ENCODE measurements around the gene PRDX4. TPM values are rescaled to one million over a fixed set of nuclear protein-coding genes. Genes with fewer than 3 reads are reported as not detected.

Gene PRDX4
- total and polyA plus RNA-seq, 2 of the 8 experiments (the other 6 are each of a cell fraction or from before 2014, with no cell fraction given): 130 TPM

DNA sequence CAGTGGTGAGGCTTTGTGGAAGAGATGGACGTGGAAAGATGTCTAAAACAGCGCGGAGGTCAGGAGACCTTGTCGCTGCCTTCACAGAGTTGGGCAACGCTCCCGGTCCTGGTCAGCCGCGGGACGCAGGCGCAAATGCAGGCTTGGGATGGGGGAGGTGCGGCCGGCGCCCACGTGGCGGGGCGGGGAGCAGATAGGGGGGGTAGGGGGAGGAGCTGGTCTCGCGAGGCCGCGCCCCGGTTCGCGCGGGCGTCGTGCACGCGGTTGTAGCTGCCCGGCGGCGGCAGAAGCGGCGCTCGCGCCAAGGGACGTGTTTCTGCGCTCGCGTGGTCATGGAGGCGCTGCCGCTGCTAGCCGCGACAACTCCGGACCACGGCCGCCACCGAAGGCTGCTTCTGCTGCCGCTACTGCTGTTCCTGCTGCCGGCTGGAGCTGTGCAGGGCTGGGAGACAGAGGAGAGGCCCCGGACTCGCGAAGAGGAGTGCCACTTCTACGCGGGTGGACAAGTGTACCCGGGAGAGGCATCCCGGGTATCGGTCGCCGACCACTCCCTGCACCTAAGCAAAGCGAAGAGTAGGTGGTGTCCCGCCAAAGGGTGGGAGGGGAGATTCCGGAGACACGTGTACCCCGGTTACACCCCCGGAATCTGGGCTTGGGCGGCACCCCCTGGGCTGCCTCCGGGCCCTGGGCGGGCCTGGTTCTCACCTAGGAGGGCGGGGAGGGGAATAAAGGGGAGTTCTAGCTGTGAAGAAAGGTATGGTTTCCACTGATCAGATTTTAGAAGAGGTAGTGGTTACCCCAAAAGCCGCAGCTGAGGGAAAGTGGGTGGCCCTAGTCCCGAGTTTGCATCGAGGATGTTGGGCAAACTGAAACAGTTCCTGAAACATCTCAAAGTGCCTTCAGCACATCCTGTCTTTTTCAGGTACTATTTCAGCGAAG lies at the start of gene PRDX4 (continued):
- TF ChIP-seq NRF1 (IDR thresholded peaks at IDR 0.05; ENCODE audit: low read depth, low read length) (peak; percentile 35; the same call in 1 of the 2 replicates), NANOG (IDR thresholded peaks at IDR 0.05; ENCODE audit: insufficient read depth, low read depth, low read length, poor library complexity, severe bottlenecking) (no peak), GTF2F1 (IDR thresholded peaks at IDR 0.05; ENCODE audit: borderline replicate concordance, low read depth, low read length) (no peak), POLR2AphosphoS5 (IDR thresholded peaks at IDR 0.05; ENCODE audit: low read depth, low read length) (peak; percentile 56; the same call in 1 of the 2 replicates), CEBPB (IDR thresholded peaks at IDR 0.05; ENCODE audit: low read depth, low read length) (peak; percentile 88), POLR2A (IDR thresholded peaks at IDR 0.05; ENCODE audit: control extremely low read depth in 1 of 2, low read depth in 2 of 2, low read length in 2 of 2) (peak; percentile 33 to 68; a peak in 1 of 3 replicates), KDM4A (IDR thresholded peaks at IDR 0.05; ENCODE audit: low read depth, low read length, severe bottlenecking) (peak; percentile 48)
- TF ChIP-seq, protein P1, sequence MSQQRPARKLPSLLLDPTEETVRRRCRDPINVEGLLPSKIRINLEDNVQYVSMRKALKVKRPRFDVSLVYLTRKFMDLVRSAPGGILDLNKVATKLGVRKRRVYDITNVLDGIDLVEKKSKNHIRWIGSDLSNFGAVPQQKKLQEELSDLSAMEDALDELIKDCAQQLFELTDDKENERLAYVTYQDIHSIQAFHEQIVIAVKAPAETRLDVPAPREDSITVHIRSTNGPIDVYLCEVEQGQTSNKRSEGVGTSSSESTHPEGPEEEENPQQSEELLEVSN (IDR thresholded peaks at IDR 0.05): peak; percentile 88
- TF ChIP-seq, protein P2, sequence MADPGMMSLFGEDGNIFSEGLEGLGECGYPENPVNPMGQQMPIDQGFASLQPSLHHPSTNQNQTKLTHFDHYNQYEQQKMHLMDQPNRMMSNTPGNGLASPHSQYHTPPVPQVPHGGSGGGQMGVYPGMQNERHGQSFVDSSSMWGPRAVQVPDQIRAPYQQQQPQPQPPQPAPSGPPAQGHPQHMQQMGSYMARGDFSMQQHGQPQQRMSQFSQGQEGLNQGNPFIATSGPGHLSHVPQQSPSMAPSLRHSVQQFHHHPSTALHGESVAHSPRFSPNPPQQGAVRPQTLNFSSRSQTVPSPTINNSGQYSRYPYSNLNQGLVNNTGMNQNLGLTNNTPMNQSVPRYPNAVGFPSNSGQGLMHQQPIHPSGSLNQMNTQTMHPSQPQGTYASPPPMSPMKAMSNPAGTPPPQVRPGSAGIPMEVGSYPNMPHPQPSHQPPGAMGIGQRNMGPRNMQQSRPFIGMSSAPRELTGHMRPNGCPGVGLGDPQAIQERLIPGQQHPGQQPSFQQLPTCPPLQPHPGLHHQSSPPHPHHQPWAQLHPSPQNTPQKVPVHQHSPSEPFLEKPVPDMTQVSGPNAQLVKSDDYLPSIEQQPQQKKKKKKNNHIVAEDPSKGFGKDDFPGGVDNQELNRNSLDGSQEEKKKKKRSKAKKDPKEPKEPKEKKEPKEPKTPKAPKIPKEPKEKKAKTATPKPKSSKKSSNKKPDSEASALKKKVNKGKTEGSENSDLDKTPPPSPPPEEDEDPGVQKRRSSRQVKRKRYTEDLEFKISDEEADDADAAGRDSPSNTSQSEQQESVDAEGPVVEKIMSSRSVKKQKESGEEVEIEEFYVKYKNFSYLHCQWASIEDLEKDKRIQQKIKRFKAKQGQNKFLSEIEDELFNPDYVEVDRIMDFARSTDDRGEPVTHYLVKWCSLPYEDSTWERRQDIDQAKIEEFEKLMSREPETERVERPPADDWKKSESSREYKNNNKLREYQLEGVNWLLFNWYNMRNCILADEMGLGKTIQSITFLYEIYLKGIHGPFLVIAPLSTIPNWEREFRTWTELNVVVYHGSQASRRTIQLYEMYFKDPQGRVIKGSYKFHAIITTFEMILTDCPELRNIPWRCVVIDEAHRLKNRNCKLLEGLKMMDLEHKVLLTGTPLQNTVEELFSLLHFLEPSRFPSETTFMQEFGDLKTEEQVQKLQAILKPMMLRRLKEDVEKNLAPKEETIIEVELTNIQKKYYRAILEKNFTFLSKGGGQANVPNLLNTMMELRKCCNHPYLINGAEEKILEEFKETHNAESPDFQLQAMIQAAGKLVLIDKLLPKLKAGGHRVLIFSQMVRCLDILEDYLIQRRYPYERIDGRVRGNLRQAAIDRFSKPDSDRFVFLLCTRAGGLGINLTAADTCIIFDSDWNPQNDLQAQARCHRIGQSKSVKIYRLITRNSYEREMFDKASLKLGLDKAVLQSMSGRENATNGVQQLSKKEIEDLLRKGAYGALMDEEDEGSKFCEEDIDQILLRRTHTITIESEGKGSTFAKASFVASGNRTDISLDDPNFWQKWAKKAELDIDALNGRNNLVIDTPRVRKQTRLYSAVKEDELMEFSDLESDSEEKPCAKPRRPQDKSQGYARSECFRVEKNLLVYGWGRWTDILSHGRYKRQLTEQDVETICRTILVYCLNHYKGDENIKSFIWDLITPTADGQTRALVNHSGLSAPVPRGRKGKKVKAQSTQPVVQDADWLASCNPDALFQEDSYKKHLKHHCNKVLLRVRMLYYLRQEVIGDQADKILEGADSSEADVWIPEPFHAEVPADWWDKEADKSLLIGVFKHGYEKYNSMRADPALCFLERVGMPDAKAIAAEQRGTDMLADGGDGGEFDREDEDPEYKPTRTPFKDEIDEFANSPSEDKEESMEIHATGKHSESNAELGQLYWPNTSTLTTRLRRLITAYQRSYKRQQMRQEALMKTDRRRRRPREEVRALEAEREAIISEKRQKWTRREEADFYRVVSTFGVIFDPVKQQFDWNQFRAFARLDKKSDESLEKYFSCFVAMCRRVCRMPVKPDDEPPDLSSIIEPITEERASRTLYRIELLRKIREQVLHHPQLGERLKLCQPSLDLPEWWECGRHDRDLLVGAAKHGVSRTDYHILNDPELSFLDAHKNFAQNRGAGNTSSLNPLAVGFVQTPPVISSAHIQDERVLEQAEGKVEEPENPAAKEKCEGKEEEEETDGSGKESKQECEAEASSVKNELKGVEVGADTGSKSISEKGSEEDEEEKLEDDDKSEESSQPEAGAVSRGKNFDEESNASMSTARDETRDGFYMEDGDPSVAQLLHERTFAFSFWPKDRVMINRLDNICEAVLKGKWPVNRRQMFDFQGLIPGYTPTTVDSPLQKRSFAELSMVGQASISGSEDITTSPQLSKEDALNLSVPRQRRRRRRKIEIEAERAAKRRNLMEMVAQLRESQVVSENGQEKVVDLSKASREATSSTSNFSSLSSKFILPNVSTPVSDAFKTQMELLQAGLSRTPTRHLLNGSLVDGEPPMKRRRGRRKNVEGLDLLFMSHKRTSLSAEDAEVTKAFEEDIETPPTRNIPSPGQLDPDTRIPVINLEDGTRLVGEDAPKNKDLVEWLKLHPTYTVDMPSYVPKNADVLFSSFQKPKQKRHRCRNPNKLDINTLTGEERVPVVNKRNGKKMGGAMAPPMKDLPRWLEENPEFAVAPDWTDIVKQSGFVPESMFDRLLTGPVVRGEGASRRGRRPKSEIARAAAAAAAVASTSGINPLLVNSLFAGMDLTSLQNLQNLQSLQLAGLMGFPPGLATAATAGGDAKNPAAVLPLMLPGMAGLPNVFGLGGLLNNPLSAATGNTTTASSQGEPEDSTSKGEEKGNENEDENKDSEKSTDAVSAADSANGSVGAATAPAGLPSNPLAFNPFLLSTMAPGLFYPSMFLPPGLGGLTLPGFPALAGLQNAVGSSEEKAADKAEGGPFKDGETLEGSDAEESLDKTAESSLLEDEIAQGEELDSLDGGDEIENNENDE (IDR thresholded peaks at IDR 0.05; ENCODE audit: insufficient replicate concordance, low read length): no peak

All from H1 (cell line).